ENCODE data around the gene NEUROD6. TPM values are rescaled to one million over a fixed set of nuclear protein-coding genes. Genes with fewer than 3 reads are reported as not detected.

Gene NEUROD6
- not detected for total RNA-seq
- polyA plus RNA-seq (2013, experiment 1 of 2): not detected
- not detected for polyA plus RNA-seq (2013, experiment 2 of 2)
- total RNA-seq: 0 to 0.18 (median 0) reads per million in 172 experiments

DNA sequence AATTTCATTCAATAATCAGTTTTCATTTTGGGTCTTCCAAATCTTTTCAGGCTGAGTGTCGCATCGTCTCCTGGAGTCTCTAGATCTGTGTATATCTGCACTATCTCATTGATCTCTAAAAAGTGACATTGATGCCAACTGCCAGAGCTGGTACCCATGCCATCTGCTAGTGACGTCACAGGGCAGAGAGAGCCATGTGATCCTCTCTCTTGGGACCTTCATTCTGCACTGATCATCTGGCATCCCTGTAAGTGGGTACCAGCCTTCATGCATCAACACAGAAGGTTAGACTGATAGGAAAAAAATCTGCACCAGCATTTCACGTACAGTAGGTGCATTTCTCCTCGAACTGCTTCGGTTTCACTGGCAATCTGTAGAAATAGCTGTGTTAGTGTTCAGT lies at the start of gene NEUROD6:
NEUROD6 (minus strand) TSS at position 124 of the 400 bp plus-strand sequence. CDS start 1,458 bp downstream, outside the sequence.
- no peak for ATAC-seq (ENCODE audit: poor library complexity)
- Histone ChIP-seq H3K4me3 (ENCODE audit: low read length) (no peak within 1 kb of the TSS), H3K27ac (ENCODE audit: low read depth in 1 of 2, low read length in 2 of 2) (no peak within 1 kb of the TSS), H3K36me3 (ENCODE audit: insufficient read depth, low read length) (no peaks in the 10 kb centered on the region), H3K4me1 (ENCODE audit: insufficient read depth, low read length) (no peaks in the 10 kb centered on the region), H3K27me3 (ENCODE audit: control insufficient read depth in 1 of 2, insufficient read depth in 2 of 2, low read length in 2 of 2) (peaks cover 7 to 14% of the 10 kb centered on the region in 2 experiments), H3K9me3 (ENCODE audit: control insufficient read depth in 1 of 2, insufficient read depth in 1 of 2, low read length in 2 of 2) (peaks cover 0 to 8% of the 10 kb centered on the region in 2 experiments)
- Mint-ChIP-seq H3K4me1 (ENCODE audit: low read depth) (no peaks in the 10 kb centered on the region), H3K9me3 (no peaks in the 10 kb centered on the region), H3K36me3 (ENCODE audit: low read depth) (no peaks in the 10 kb centered on the region), H3K4me3 (no peak within 1 kb of the TSS), H3K27ac (no peak within 1 kb of the TSS), H3K27me3 (peaks cover 18% of the 10 kb centered on the region)
- TF ChIP-seq, protein P1, sequence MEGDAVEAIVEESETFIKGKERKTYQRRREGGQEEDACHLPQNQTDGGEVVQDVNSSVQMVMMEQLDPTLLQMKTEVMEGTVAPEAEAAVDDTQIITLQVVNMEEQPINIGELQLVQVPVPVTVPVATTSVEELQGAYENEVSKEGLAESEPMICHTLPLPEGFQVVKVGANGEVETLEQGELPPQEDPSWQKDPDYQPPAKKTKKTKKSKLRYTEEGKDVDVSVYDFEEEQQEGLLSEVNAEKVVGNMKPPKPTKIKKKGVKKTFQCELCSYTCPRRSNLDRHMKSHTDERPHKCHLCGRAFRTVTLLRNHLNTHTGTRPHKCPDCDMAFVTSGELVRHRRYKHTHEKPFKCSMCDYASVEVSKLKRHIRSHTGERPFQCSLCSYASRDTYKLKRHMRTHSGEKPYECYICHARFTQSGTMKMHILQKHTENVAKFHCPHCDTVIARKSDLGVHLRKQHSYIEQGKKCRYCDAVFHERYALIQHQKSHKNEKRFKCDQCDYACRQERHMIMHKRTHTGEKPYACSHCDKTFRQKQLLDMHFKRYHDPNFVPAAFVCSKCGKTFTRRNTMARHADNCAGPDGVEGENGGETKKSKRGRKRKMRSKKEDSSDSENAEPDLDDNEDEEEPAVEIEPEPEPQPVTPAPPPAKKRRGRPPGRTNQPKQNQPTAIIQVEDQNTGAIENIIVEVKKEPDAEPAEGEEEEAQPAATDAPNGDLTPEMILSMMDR (IDR thresholded peaks at IDR 0.05): no peak
- POLR2A ChIA-PET: no interaction called here
- intact Hi-C loops (cut with DNase I, micrococcal nuclease): no loop called here
- no peak for DNase-seq
- CTCF ChIA-PET: no interaction called here

DNA sequence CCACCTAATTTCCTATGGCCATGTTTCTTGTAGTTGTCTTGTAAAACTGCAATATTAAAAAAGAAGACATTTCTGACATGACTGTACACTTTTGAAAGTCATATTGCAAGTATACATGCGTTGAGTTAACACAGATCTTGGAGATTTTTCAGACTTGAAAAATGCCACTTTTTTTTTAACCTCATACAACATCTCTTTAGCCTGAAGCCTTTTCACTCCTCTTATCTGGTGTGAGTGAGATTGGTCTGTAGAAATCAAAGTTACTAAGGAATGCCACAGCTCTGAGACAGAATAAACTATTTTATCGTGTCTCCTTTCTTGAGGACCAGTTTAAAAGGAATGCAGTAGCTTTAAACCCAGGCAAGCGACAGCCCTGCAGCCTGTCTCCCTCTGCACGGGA lies 43.9 kb upstream of the NEUROD6 start:
- Histone ChIP-seq H3K9me3 (ENCODE audit: control insufficient read depth in 1 of 2, insufficient read depth in 1 of 2, low read length in 2 of 2) (peaks cover 0 to 3% of the 10 kb centered on the region in 2 experiments), H3K27me3 (ENCODE audit: control insufficient read depth in 1 of 2, insufficient read depth in 2 of 2, low read length in 2 of 2) (no peaks in the 10 kb centered on the region), H3K36me3 (ENCODE audit: insufficient read depth, low read length) (no peaks in the 10 kb centered on the region), H3K4me3 (ENCODE audit: low read length) (no peak overlapping the region), H3K4me1 (ENCODE audit: insufficient read depth, low read length) (no peaks in the 10 kb centered on the region), H3K27ac (ENCODE audit: low read depth in 1 of 2, low read length in 2 of 2) (no peak overlapping the region)
- Mint-ChIP-seq H3K27ac (no peak overlapping the region), H3K27me3 (no peaks in the 10 kb centered on the region), H3K4me1 (ENCODE audit: low read depth) (no peaks in the 10 kb centered on the region), H3K9me3 (peaks cover 8% of the 10 kb centered on the region), H3K36me3 (ENCODE audit: low read depth) (no peaks in the 10 kb centered on the region), H3K4me3 (no peak overlapping the region)
- ChIA-PET POLR2A (no interaction called here), CTCF (no interaction called here)
- TF ChIP-seq, protein P1 (IDR thresholded peaks at IDR 0.05): no peak
- DNase-seq (no peak), ATAC-seq (ENCODE audit: poor library complexity) (no peak)
- intact Hi-C loops (cut with DNase I, micrococcal nuclease): no loop called here

DNA sequence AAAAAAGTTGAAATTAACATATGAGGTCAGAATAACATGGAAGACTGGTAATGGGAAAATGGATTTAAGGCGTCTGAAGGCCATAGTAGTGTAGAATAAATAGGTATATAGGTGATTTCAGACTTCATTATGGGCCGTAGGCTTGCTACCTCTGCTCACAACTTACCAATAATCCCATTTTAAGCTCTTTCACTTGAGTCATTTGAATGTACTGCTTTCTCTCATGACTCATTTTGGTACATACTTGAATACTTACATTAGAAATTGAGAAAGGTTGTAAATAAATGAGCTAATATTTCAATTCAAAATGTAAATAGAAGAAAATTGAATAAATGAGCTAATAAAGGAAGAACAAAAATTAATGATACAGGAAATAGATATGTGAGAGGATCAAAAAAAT lies 42.2 kb upstream of the NEUROD6 start:
- no peaks in the 10 kb centered on the region for H3K4me1 ChIP-seq (ENCODE audit: insufficient read depth, low read length)
- no peaks in the 10 kb centered on the region for H3K27me3 ChIP-seq (ENCODE audit: control insufficient read depth in 1 of 2, insufficient read depth in 2 of 2, low read length in 2 of 2)
- peaks cover 0 to 3% of the 10 kb centered on the region in 2 experiments for H3K9me3 ChIP-seq (ENCODE audit: control insufficient read depth in 1 of 2, insufficient read depth in 1 of 2, low read length in 2 of 2)
- H3K4me3 Mint-ChIP-seq: no peak overlapping the region
- no peaks in the 10 kb centered on the region for H3K27me3 Mint-ChIP-seq
- H3K9me3 Mint-ChIP-seq: peaks cover 8% of the 10 kb centered on the region
- no peak overlapping the region for H3K27ac Mint-ChIP-seq
- H3K36me3 ChIP-seq (ENCODE audit: insufficient read depth, low read length): no peaks in the 10 kb centered on the region
- no peak overlapping the region for H3K27ac ChIP-seq (ENCODE audit: low read depth in 1 of 2, low read length in 2 of 2)
- DNase-seq (no peak), ATAC-seq (ENCODE audit: poor library complexity) (no peak)
- no peaks in the 10 kb centered on the region for H3K4me1 Mint-ChIP-seq (ENCODE audit: low read depth)
- H3K36me3 Mint-ChIP-seq (ENCODE audit: low read depth): no peaks in the 10 kb centered on the region
- intact Hi-C loops (cut with DNase I, micrococcal nuclease): no loop called here
- H3K4me3 ChIP-seq (ENCODE audit: low read length): no peak overlapping the region
- POLR2A ChIA-PET: no interaction called here
- CTCF ChIA-PET: no interaction called here
- TF ChIP-seq, protein P1 (IDR thresholded peaks at IDR 0.05): no peak

All from CD4-positive, alpha-beta T cell (primary cell).